MCF 10A (cell line): ENCODE data around the gene PROS1. TPM values are rescaled to one million over a fixed set of nuclear protein-coding genes. Genes with fewer than 3 reads are reported as not detected.
"Not testable (repeated sequence)": the region's sequence is repeated elsewhere in the genome, so short reads cannot be mapped to it uniquely, and the experiment has no call there.

Experiments used
- BruUV-seq: library from RNA; stranded (reverse); fragments of 400-500 nt; replicated peaks from 2 replicates; lab custom pipeline; 2021; lab: Mats Ljungman, UMichigan
- CTCF ChIA-PET: fragments of 300-600 bp; sonication (Branson Sonifier 250); formaldehyde crosslinking; extraction: SDS; loops from one replicate; lab custom pipeline; 2021; ENCODE audit warnings: antibody characterized with exemption, inconsistent platforms; lab: Yijun Ruan, JAX
- POLR2A ChIA-PET: fragments of 300-600, 350-650 bp; sonication (Branson Sonifier 250); formaldehyde crosslinking; extraction: SDS; loops from one replicate; lab custom pipeline; 2020; ENCODE audit warnings: antibody characterized with exemption, inconsistent platforms; lab: Yijun Ruan, JAX
- DNase-seq: peaks from one replicate; pipeline ENCODE4 v3.0.0-alpha.2; 2018; ENCODE audit not compliant: unreplicated experiment
- H3K27ac Mint-ChIP-seq: one replicate; pipeline ENCODE4 v1.8.0; 2022; ENCODE audit warnings: mild to moderate bottlenecking, low read depth, mixed read lengths; ENCODE audit not compliant: unreplicated experiment
- H3K27me3 Mint-ChIP-seq: one replicate; pipeline ENCODE4 v1.8.0; 2022; ENCODE audit warnings: mixed read lengths; ENCODE audit not compliant: insufficient read depth, unreplicated experiment
- H3K36me3 Mint-ChIP-seq: one replicate; pipeline ENCODE4 v1.8.0; 2022; ENCODE audit warnings: mild to moderate bottlenecking, moderate library complexity, mixed read lengths; ENCODE audit not compliant: insufficient read depth, unreplicated experiment
- H3K4me1 Mint-ChIP-seq: one replicate; pipeline ENCODE4 v1.8.0; 2022; ENCODE audit warnings: mixed read lengths; ENCODE audit not compliant: insufficient read depth, unreplicated experiment
- H3K4me3 Mint-ChIP-seq: one replicate; pipeline ENCODE4 v1.8.0; 2022; ENCODE audit warnings: mild to moderate bottlenecking, moderate library complexity, mixed read lengths; ENCODE audit not compliant: unreplicated experiment
- H3K9me3 Mint-ChIP-seq: one replicate; pipeline ENCODE4 v1.8.0; 2022; ENCODE audit warnings: mixed read lengths; ENCODE audit not compliant: unreplicated experiment
- CTCF ChIP-seq: fragments of 200-600 bp; IDR thresholded peaks from one replicate; pipeline ENCODE4 v1.8.0; 2022; ENCODE audit warnings: antibody characterized with exemption, mild to moderate bottlenecking; ENCODE audit not compliant: unreplicated experiment
- intact Hi-C: fragments of 100-400 bp; cut with micrococcal nuclease; formaldehyde crosslinking; loops from 2 replicates; pipeline ENCODE4 v1.14.1; 2022
- total RNA-seq: library from RNA; stranded (reverse); gene quantifications from 2 replicates; pipeline ENCODE4 v1.2.3, GENCODE V29; 2022

Gene PROS1
- total RNA-seq, 1 experiment from 2014 or later = 15.6 TPM

- H3K9me3 Mint-ChIP-seq = no peaks in the 10 kb centered on the region
- H3K27me3 Mint-ChIP-seq = no peaks in the 10 kb centered on the region
- H3K36me3 Mint-ChIP-seq = no peaks in the 10 kb centered on the region
- ChIA-PET POLR2A (no interaction called here), CTCF (no interaction called here)
- H3K4me3 Mint-ChIP-seq = no peak overlapping the region
- no peak for TF ChIP-seq CTCF
- peak overlapping the region; percentile 82 for H3K27ac Mint-ChIP-seq
- BruUV-seq = no TSS peak
- DNase-seq = no peak
- H3K4me1 Mint-ChIP-seq = peaks cover 8% of the 10 kb centered on the region
- intact Hi-C loops = no loop called here
Measured at GRCh38 chr3:93904568-93904967, 69.1 kb downstream of the PROS1 start.

GRCh38 chr3:93878250-93879017, 95.3 kb downstream of the PROS1 start:
- H3K9me3 Mint-ChIP-seq, H3K4me3 Mint-ChIP-seq, H3K36me3 Mint-ChIP-seq, H3K27me3 Mint-ChIP-seq, CTCF ChIA-PET, BruUV-seq: not testable (repeated sequence)
- Mint-ChIP-seq H3K27ac (peak overlapping the region; percentile 52), H3K4me1 (peaks cover 10% of the 10 kb centered on the region)
- intact Hi-C loops = loop anchor here (10.0 kb wide), 1 partner anchor 186 kb away; the partner anchor contains the start of genes DHFR2 and NSUN3
- POLR2A ChIA-PET = interaction anchor here (0.8 to 1.2 kb wide), 3 partner anchors 91 to 102 kb away, joined by 3 to 6 read pairs (median 5); partner anchors contain the start of genes ARL13B and PROS1
- DNase-seq = peak; percentile 60

GRCh38 chr3:93877427-93877826, 96.3 kb downstream of the PROS1 start:
- not testable (repeated sequence) for H3K4me3 Mint-ChIP-seq, H3K36me3 Mint-ChIP-seq, H3K27ac Mint-ChIP-seq, H3K27me3 Mint-ChIP-seq, DNase-seq, H3K9me3 Mint-ChIP-seq, BruUV-seq
- ChIA-PET POLR2A (interaction anchor here (0.8 to 1.2 kb wide), 3 partner anchors 92 to 103 kb away, joined by 3 to 6 read pairs (median 5); partner anchors contain the start of genes ARL13B and PROS1), CTCF (interaction anchor here (0.8 kb wide), 1 partner anchor 11 kb away, joined by 3 read pairs; no protein-coding TSS in a partner anchor)
- peaks cover 10% of the 10 kb centered on the region for H3K4me1 Mint-ChIP-seq
- intact Hi-C loops = loop anchor here (10.0 kb wide), 1 partner anchor 187 kb away; the partner anchor contains the start of genes DHFR2 and NSUN3

- H3K27ac Mint-ChIP-seq, H3K9me3 Mint-ChIP-seq, H3K36me3 Mint-ChIP-seq, CTCF ChIA-PET, H3K4me3 Mint-ChIP-seq, DNase-seq, POLR2A ChIA-PET, H3K27me3 Mint-ChIP-seq, H3K4me1 Mint-ChIP-seq: not testable (repeated sequence)
- TSS peak; percentile 86 for BruUV-seq
- intact Hi-C loops = loop anchor here (10.0 kb wide), 1 partner anchor 191 kb away; the partner anchor contains the start of genes DHFR2 and NSUN3
Measured at GRCh38 chr3:93873412-93873811, 100.3 kb downstream of the PROS1 start.

- Mint-ChIP-seq H3K27me3 (no peaks in the 10 kb centered on the region), H3K9me3 (no peaks in the 10 kb centered on the region), H3K27ac (no peak overlapping the region), H3K4me3 (no peak overlapping the region), H3K36me3 (peaks cover 5% of the 10 kb centered on the region), H3K4me1 (no peaks in the 10 kb centered on the region)
- no peak for TF ChIP-seq CTCF
- CTCF ChIA-PET = interaction anchor here (0.7 kb wide), 1 partner anchor 202 kb away, joined by 3 read pairs; no protein-coding TSS in a partner anchor
- intact Hi-C loops = no loop called here
- peak; percentile 2 for DNase-seq
- no TSS peak for BruUV-seq
- POLR2A ChIA-PET = no interaction called here
Measured at GRCh38 chr3:93867425-93867824, 106.3 kb downstream of the PROS1 start.
